SW480 (cell line): ENCODE data around the gene CTAGE9.
"Not testable (repeated sequence)": the region's sequence is repeated elsewhere in the genome, so short reads cannot be mapped to it uniquely, and the experiment has no call there.

ENCODE experiments used
- DNase-seq: peaks from one replicate; pipeline ENCODE4 v3.0.0-alpha.2; 2016; ENCODE audit warnings: low spot score

Gene CTAGE9

GRCh38 chr6:131710917-131711316 is at the start of gene CTAGE9:
TSS of gene CTAGE9 (minus strand) at chr6:131711017. CDS start at chr6:131711017, 0 bp downstream.
- not testable (repeated sequence) for DNase-seq

- no peak for DNase-seq
Observed at GRCh38 chr6:131758920-131759319, 48.1 kb upstream of the CTAGE9 start.

- no peak for DNase-seq
Observed at GRCh38 chr6:131756039-131756438, 45.2 kb upstream of the CTAGE9 start.

- no peak for DNase-seq
Observed at GRCh38 chr6:131755597-131755996, 44.8 kb upstream of the CTAGE9 start.

- no peak for DNase-seq
Observed at GRCh38 chr6:131754715-131755567, 44.1 kb upstream of the CTAGE9 start.

- DNase-seq: no peak
Observed at GRCh38 chr6:131754088-131754487, 43.3 kb upstream of the CTAGE9 start.

GRCh38 chr6:131751012-131751715 is 40.3 kb upstream of the CTAGE9 start:
- not testable (repeated sequence) for DNase-seq

GRCh38 chr6:131749023-131749422 is 38.2 kb upstream of the CTAGE9 start:
- DNase-seq: no peak

- no peak for DNase-seq
Observed at GRCh38 chr6:131747821-131748353, 37.1 kb upstream of the CTAGE9 start.

DNA sequence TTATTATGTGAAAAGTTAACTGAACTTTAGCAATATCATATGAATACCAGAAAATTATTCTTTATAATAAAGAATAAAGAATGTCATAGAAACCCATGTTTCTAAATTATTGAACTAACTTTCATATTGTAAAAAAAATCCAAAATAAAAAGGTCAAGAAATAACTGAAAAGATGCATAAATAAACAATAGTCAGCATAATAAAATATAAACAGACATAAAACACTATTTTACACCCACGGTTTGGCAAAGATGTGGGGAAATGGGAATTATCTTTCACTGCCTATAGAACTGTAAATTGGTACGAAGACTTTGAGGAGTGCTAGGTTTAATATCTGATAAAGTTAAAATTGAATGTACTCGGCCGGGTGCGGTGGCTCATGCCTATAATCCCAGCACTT is 34.7 kb upstream of the CTAGE9 start:
- no peak for DNase-seq

DNA sequence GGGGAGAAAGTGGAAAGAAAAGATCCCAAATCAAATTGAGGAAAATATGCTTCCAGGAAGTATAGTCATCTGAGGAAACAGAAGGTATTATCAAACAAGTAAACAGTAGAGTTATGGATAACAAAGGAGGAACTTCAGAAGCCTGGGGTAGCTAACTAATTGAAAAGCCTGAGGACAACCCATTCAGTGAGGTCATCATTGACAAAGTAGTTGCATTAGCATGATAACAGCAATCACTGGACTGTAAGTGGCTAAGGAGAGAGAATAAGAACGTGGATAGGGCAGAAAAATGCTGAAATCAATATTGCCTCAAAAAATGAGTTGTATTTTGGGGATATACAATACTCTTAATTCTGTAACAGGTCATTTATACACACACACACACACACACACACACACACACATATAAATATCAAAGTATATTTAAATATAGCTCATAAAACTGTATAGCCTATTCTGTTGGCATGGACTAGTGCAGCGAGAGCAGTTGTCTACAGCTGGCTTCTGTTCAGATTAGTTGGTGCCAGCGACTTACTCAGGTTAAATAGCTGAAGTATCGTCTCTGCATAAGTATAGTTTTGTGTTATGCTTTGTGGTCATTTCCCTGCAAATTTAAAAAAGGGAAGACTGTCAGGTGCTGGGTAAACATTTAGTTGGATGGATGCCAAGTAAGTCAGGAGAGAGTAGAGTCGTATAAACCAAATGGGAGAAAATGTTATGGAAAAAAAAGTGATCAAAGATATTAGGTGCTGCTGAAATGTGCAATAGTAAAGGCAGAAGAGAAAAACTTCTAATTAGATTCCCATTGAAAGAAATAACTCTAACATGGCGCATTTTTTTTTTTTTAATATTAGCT is 33.8 kb upstream of the CTAGE9 start:
- no peak for DNase-seq

- no peak for DNase-seq
Observed at GRCh38 chr6:131741688-131742393, 31.0 kb upstream of the CTAGE9 start.

GRCh38 chr6:131740161-131740560 is 29.3 kb upstream of the CTAGE9 start:
- DNase-seq: no peak

DNA sequence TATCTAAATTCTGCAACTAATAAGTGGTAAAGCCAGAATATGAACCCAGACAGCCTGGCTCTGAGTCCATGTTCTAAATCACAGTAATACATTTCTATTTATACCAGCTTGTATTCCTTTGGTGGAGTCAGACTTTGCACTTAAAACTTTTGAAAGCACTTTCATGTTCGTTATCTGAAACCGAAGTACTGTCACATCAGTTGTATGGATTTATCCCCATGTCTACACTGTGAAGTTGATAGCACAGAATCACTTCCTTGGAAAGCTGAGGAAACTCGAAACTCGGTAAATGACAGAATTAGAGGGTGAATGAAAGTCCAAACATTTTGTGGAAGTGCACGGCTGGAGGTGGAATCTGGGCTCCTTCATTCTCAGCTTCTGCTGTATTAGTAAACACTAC is 28.3 kb upstream of the CTAGE9 start:
- no peak for DNase-seq

DNA sequence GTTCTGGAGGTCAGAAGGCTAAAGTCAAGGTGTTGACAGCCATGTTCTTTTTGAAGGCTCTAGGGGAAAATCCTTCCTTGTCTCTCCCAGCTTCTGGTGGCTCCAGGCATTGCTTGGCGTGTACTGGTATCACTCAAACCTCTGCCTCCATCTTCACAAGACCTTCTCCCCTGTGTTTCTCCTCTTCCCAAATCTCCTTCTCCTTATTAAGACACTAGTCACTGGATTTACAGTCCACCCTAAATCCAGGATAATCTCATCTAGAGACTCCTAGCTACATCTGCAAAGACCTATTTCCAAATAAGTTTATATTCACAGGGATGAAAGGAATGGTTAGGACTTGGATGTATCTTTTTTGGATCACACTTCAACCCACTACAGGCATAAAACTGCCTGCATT is 26.0 kb upstream of the CTAGE9 start:
- DNase-seq: no peak

DNA sequence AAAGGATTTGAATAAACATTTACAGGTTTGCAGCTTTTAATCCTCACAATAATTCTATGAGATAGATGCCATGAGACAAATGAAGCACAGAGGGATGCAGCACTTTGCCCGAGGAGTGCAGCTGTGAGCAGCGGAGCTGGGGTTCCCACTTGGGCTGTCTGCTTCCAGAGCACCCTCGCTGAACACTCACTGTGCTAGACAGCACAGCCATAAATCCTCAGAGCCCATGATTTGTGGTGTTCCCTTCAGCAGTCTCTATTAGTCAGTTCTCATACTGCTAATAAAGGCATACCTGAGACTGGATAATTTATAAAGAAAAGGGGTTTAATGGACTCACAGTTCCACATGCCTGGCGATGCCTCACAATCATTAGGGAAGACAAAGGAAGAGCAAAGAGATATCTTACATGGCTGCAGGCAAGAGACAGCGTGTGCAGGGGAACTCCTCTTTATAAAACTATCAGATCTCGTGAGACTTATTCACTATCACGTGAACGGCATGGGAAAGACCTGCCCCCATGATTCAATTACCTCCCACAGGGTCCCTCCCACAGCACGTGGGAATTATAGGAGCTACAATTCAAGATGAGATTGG is 25.3 kb upstream of the CTAGE9 start:
- DNase-seq: no peak

DNA sequence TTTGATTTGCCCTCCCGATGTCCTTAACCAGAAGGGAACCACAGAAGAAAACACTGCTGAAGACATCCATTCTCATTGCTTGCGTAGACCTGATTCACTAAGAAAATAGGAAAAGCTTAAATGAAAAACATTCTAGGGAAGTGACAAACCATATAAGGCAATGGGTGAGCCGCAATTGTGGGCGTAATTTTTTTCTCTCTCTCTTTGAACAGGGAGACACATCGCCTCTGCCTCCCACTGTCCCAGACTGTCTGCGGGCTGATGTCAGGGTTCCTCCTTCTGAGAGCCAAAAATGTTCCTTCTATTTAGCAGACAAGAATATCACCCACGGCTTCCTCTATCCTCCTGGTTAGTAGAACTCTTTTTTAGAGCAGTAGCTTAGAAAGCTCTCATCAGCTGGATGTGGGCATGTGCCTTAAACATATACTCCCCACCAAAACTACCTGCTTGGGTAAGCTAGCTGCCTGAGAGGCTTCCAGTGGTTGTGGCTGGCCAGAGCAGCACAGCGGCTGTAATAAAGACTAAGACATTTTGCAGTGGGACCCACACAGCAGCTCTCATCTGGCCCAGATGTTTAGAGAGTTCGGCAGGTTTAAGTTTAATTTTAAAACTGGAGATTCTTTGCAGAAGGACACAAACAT is 22.7 kb upstream of the CTAGE9 start:
- DNase-seq: no peak

DNA sequence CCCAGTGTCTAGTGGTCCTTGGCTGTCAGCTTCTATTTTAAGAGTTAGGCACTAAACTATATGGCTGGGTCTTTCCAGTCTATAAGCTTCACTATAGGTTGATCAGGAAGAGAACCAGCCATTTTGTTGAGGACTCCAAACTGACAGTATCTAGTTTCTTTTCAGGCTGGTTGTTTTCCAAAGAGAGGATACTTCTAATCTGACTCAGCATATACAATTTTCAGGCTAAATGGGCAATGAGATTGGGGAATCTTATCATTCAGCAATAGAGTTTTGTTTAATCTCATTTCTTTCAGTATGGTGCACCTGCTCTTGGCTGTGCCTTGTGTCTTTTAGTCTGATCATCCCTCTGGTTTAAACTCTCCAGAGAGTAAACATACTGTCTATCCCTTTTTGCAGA is 20.4 kb upstream of the CTAGE9 start:
- no peak for DNase-seq

DNA sequence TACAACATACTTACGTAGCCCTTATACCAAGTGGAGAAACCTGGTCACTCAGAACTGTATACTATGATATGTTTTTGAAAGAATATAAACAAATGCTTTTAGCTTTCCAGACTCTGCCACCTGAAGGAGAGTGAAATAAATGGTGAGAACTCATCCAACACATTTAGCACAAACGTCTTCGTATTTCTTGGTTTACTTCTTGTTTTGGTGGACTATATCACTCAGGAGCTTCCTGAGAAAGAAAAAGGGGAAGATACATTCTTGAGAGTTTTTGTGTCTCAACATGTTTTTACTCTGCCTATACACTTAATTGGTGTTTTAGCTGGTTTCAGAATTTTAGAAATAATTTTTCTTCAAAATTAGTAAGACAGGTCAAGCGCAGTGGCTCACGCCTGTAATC is 19.4 kb upstream of the CTAGE9 start:
- no peak for DNase-seq

- no peak for DNase-seq
Observed at GRCh38 chr6:131729550-131729949, 18.7 kb upstream of the CTAGE9 start.
